ENCODE results near the gene TTC16.
"Not testable (repeated sequence)": the region's sequence is repeated elsewhere in the genome, so short reads cannot be mapped to it uniquely, and the experiment has no call there.

Gene TTC16

GRCh38 chr9:127746959-127747569 lies 31.2 kb downstream of the TTC16 start:
- DNase-seq = no peak

DNA sequence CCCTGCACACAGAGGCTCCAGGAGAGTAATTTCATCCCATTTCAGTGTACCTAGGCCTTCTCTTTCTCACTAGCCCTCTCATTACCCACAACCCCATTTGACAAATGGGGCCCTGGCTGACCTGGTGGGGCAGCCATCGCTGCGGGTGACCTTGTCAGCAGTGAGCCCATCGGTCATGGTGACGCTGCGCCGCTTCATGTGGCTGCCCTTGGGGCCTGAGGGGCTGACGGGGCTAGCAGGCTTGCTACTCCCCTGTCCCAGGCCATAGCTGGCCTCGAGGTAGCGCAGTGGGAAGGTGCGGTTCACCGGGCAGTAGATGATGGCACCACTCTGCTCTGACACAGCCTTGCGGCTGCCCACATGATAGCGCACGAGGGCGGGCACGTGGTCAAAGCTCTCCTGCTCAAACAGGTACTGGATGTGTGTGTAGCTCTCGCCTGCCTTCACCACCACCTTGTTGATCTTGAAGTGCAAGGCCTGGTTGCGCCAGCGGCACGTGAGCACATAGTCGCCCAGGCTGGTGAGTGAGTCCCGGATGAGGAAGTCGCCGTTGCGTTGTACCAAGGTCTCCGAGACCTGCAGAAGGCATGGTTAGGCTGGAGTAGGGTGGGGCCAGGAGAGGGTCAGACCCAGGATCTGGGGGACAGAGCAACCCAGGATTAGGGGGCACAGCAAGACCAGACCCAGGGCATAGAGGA lies 33.4 kb downstream of the TTC16 start:
- no peak for DNase-seq

- DNase-seq = no peak
Observed at GRCh38 chr9:127751269-127752054, 35.6 kb downstream of the TTC16 start.

DNA sequence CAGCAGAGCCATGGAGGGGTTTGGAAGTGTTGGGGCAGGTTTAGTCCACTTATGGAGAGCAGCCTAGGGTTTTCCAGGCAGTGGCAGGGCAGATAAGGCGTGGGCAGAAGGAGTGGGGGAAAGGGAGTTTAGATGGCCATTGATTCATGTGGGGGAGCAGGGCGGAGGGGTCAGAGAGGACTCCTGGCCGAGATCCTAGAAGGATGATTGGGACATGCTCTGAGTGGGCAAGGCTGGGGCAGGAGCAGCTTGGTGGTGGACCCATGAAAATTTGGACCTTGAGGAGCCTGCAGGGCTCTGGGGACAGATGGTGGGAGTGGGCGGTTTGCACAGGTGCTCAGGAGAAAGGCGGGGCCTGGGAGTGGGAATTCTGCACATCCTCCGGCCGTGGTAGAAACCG lies 37.3 kb downstream of the TTC16 start:
- no peak for DNase-seq

- no peak for DNase-seq
Observed at GRCh38 chr9:127753622-127754021, 37.7 kb downstream of the TTC16 start.

DNA sequence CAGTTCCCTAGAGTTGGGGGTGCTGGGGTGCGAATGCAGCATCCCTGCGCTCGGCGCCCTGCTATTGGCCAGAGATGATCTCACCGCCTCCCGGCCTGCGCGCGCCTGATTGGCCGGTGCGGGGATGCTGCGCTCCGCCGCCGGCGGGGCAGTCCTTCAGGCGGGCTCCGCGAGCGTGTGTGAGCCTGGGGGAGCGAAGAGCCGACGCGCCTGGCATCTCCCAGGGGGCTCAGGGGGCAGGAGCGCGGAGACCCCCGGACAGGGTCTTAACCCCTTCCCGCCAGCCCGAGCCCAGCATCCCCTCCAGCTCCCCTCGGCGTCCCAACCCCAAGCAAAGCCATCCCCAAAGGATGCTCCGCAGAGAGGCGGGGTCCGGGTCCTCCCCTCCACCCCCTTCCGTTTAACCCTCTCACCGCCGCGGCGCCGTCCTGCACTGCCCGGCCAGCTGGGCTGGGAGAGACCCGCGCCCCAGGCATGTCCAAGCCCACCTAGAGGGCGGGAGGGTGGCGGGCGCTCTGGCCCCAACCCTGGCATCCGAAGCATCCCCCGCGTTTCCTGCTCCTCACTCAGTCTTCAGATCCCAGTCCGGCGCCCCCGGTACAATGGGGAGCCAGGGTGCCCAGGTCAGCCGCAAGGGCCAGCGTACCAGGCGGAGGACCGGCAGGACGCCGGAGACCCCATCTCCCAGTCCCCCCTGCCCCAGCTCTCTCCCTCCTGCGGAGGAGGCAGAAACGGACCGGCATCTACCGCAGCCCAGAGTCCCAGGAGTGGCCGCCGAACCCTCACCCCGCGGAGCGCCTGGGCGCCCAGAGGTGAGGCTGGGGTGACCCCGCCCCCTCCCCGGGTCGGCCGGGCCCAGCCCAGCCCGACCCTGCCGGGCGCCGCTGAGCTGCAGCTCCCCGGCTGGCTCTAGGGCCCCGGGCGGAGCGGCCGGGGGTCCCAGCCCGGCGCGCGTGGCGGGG lies 38.5 kb downstream of the TTC16 start:
- DNase-seq = no peak

DNA sequence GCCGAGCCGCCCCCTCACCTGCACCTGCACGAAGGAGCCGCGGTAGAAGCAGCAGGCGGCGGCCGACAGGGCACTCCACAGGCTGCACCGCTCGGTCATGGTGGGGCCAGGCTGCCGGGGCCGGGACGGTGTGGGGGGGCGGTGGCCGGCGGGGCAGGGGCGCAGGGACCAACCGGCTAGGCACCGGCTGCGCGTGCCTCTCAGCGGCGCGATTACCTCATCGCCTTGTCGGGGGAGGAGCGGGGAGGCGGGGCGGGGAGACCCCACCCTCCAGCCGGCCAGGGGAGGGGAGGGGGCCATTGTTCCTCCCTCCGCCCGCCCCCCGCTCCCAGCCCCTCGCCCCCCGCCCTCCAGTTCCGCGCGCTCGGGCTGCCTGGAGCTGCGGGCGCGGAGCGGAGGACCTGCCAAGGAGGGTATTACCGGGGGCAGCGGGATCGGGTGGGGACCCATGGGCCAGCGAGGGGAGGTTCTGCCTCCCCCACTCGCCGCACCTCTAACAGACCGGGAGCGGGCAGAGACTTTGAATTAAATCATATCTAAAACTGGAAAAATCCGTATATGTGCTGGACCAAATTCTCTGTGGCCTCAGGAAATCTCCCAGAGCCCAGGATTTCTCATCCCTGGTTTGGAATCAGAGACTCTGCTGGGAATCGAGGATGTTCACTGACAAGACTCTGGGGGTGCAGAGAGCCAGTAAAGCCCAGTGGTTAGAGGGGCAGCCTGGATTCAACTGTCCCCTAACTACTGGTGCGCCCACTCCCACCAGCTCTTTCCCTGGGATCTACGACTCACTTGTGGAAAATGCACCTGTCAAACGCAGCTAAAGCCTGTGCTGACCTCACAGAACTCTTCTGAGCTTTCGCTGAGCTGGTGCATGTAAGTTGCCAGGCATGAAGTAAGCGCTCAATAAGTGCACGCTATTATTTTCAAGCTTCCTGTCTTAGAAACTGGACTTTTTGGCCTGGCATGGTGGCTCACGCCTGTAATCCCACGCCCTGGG lies 39.5 kb downstream of the TTC16 start:
- no peak for DNase-seq

DNA sequence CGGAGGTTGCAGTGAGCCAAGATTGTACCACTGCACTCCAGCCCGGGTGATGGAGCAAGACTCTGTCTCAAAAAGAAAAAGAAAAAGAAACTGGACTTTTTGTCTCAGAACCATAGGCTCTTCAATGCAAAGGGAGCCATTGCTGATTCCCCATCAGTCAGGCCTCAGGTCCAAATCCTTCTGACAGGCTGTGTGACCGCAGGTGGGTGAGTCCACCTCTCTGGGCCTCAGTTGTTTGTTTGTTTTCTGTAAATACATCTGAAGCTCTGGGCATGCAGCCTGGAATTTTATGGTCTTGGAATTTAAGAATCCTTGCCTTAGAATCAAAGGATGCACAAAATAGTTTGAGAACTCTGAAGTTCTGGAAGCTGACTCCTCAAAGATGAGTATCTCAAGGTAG lies 40.4 kb downstream of the TTC16 start:
- no peak for DNase-seq

DNA sequence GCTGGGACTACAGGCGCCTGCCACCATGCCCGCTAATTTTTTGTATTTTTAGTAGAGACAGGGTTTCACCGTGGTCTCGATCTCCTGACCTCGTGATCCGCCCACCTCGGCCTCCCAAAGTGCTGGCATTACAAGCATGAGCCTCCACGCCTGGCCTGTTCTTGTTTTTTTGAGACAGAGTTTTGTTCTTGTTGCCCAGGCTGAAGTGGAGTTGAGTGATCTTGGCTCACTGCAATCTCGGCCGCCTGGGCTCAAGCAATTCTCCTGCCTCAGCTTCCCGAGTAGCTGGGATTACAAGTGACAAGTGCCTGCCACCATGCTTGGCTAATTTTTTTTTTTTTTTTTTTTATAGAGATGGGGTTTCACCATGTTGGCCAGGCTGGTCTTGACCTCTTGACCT lies 40.9 kb downstream of the TTC16 start:
- DNase-seq = not testable (repeated sequence)

DNA sequence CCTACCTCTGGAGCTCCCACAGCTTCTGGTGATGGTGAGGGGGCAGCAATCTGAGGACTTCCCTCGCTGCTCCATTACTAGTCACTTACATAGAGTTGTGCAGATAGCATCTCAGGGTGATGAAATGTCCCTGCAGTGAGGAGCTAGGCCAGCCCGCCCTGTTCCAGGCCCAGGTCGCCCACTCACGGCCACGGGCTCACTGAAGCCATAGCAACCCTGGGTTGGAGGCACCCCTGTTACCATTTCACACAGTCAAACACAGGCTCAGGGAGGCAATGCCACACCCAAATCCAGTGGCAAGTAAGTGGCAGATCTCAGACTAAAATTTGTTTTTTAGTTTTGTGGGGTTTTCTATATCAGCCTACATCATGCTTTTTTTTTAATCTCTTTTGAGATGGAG lies 43.0 kb downstream of the TTC16 start:
- DNase-seq = no peak

DNA sequence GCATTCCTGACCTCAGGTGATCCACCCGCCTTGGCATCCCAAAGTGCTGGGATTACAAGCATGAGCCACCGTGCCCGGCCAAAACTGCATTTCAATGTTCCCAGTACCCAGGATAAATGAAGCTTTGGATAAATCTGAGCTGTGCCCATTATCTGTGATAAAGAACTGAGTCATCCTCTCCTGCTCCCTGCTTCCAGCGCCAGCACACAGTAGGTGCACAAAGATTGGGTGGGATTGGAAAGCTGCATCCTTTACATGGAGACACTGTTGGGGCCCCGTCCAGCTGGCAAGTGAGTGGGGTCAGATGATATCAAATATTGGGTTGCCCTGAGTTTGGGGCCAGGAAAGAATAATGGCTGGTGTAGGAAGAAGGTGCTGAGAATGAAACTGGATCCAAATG lies 45.2 kb downstream of the TTC16 start:
- no peak for DNase-seq

DNA sequence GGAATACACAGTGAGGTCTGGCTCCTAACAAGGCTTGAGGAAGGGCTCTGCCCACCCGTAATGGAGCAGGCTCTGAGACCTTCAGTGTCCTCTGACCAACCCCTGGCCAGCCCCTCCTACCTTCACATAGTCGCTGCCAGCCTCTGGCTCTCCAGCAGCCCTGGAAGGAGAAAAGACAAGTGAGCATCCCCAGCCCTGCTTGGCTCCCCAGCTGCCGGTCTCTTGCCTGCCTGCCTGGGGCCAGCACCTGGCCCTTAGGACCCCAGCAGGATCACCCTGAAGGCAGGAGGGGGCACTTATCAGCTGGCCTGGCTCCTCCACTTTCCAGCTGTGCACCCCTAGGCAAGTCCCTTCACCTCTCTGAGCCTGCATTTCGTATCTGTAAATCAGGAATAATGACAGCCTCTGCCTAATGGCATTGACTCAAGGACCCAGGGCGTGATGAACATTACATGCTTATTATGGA lies 45.6 kb downstream of the TTC16 start:
- no peak for DNase-seq

DNA sequence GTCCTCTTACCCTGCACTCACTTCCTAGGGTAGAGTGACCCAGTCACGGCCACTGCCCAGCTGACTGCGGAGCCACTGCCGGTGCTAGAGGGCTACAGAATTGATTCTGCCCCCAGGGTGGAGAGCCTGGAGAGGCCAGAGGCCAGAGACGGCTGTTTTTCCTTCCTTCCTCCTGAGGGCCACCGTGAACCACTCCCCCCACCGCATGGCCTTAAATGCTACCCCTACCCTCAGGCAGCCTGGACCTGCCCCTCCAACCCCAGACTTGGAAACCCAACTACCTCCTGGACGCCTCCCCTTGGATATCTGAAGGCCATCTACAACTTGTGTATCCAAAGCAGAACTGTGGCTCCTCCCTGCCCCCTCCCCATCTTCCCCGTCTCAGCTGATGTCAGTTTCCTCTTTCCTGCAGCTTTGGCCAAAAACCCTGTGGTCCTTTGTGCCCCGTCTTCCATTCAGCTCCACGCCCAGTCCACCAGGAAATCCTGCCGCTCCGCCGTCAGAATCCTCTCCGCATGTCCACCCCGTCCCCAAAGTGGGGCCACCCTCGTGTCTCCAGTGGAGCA lies 46.3 kb downstream of the TTC16 start:
- no peak for DNase-seq

DNA sequence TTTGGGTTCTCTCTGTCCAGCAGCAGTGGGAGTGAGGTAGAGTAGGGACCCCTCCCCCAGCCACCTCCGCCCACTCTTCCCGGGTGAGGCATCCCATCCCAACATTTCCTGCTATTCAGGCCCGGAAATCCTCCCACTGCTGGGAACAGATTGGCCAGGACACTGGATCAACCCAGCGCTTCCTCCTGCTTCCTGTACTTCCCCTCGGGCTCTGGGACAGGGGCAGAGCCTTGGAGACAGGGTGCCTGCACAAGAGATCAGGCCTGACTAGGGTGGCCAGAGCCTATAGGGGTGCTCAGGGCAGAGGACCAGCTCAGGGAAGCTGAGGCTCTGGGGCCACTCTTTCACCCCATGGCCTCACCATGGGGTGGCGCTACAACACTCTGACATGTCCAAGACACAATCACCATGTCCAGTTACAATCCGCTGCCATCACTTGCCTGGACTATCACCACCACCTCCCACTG lies 48.1 kb downstream of the TTC16 start:
- peak in 1 of 2 experiments; percentile 26 for DNase-seq

DNA sequence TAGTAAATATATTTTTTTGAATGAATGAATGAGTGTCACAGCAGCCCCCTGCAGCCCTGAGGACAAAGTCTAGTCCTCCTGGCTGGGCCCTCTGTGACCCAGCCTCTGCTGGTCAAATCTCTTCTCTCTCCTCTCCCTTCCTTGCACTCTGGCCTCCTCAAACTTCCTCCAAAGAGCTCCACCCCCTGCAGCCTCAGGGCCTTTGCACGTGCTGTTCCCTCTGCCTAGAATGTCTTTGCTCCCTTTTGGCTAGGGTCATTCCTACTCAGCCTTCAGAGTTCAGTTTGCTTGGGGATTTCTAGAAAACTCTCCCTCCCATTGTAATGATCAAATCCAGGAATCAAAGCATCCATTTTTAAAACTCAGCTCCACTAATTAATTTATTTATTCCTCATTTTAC lies 49.5 kb downstream of the TTC16 start:
- DNase-seq = no peak

DNA sequence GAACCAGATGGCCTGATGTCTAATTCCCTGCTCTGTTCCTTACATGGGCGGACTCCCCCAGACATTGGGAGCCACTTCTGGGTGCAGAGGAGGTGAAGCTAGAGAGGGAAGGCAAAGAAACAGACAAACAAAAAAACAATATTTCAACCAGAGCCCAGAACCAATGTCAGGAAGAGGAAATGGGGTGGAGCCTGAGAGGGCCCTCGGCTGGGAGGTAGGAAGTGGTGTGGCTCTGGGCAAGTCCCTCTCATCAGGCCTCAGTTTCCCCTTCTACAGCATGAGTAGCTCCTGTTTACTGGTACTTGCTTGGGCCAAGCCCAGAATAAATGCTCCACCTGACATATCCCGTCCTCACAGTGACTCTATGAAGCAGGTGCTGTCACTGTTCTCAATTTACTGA lies 51.5 kb downstream of the TTC16 start:
- no peak for DNase-seq

DNA sequence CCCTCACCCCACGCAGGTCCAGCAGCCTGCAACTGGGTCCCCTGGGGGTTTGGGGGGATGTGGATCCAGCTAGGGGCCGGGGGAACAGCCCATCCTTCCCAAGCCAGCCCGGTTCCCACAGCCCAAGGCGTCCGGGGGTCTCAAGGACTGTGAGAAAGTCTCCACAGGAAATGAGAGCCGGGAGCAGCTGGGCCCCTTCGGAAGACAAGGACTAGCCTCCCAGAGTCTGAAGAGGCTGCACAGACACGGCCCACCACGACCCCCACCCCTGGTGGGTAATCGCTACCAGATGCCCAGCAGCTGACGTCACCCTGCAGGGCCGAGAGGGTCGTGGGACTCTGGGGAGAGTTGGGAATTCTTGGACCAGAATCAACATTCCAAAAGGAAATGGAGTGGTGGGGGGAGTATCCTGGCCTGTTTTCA lies 52.0 kb downstream of the TTC16 start:
- DNase-seq = no peak

DNA sequence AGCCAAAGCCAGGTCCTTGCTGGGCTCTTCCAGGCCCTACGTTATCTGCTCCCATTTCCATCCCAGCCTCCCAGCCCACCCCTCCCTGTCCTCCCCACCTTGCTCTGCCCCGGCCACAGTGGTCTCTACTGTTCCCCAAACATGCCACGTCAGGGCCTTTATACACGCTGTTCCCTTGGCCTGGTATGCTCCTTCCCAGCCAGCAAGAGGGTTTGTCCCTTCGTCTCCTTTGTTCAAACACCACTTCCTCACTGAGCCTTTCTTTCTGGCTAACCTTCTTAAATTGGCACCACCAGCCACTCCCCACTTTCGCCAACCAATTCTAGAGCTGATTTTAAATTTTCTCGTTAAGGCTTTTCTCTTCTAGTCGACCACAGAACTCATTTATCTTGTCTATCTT lies 52.8 kb downstream of the TTC16 start:
- DNase-seq = no peak

DNA sequence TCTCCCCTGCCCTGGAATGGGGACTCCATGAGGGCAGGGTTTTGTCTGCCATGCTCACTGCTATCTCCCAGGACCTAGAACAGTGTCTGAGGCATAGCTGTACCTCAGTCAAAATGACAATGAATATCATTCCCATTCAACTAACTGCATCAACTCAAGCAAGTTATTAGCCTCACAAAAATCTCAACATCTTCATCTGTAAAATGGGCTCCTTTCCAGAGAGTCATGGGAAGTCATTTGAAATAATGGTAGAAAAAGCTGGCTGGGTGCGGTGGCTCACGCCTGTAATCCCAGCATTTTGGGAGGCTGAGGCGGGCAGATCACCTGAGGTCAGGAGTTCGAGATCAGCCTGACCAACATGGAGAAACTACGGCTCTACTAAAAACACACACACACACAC lies 53.2 kb downstream of the TTC16 start:
- no peak for DNase-seq

DNA sequence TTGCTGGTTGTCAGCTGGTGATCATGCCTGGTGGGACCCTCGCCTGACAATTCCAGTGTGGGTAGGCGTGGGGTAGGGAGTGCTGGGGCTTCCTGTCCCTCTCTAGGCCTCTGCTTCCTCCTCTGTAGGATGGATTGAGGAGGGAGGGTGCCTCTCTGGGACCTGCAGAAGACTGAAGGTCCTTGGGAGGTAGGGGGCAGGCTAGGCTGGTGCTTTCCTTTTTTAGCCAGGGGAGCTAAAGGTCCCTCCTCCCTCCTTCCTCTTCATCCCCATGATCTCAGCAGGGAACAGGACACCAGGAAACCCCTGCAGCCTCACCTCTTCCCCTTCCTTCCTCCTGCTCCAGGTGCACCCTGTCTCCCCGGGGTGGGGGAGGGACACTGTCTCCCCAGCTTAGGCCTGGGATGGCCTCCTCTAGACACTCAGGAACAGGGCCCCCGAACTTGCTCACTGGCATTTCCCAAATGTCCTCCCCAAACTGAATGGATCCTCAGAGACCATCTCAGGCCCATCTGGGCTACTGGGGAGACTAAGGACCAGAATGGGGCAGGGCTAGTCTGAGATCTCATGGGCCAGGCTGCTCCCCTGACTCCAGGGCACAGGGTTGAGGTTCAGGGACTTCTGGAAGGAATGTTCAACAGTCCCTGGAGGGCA lies 54.2 kb downstream of the TTC16 start:
- no peak for DNase-seq

DNA sequence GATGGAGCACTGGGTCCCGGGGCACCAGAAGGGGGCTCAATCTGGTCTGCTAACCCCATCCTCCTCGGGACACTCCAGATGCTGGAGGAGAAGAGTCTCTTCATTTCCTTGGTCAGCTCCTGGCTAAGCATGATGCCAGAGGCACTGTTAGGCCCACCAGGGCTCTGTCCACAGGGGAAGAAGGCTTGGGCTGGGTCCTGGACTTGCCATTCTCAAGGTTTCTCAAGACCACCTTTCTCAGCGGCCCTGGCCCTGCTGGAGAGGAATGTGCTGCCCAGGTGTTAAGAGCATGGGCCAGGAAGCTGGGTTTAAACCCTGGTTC lies 54.7 kb downstream of the TTC16 start:
- no peak for DNase-seq
